ENCODE data around the gene CCDC192.

DNA sequence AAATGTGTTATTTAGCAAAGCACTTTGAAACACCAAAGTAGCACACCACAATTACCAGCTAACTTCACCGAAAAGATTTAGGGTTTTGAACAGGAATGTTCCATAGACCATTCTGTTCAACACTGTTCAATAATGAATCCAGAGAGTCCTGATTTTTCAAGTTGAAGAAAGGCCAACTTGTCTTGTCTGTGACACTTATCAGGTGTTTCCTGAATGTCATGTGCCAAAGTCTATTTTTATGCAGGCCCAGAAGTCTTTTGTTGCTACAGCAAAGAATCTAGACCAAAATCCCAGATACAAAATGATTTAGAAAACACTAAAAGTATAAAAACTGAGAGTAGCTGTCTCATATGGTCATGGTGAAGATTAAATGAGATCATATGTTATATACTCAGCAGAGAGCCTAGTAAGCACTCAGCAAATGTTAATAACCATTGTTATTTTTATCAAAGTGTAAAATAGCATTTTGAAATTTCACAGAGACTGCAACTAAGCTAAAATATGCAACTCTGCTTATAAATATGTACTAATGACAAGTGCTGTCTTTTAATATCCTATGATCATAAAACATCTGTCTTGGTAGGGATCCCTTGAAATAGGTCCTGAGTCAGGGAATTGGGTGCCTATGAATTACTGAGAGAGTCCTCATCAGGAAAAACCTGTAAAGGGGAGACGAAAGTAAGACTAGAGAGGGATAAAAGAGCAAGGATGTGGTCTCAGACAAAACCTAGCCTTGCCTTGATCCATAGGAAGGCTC lies 258.0 kb downstream of the CCDC192 start:
- TF ChIP-seq CTCF (IDR thresholded peaks at IDR 0.05) (no peak), POLR2A (IDR thresholded peaks at IDR 0.05) (no peak), POLR2AphosphoS5 (IDR thresholded peaks at IDR 0.05) (no peak)

All from transverse colon (tissue), 4 donors.